Amniotic epithelial cell (primary cell): ENCODE data around the gene APCDD1L.
A peak's percentile ranks its signal among the peaks of the same experiment; 100 is the strongest.

Source experiments
- DNase-seq: peaks from one replicate; pipeline ENCODE4 v3.0.0-alpha.2; 2010; ENCODE audit warnings: low read depth

Gene APCDD1L

GRCh38 chr20:58492074-58492718 is 23.0 kb downstream of the APCDD1L start:
- no peak for DNase-seq

GRCh38 chr20:58486207-58486606 is 29.0 kb downstream of the APCDD1L start:
- no peak for DNase-seq

GRCh38 chr20:58485393-58485792 is 29.8 kb downstream of the APCDD1L start:
- no peak for DNase-seq

- DNase-seq, result no peak
Observed at GRCh38 chr20:58483470-58483869, 31.7 kb downstream of the APCDD1L start.

GRCh38 chr20:58483051-58483450 is 32.1 kb downstream of the APCDD1L start:
- DNase-seq, result no peak

- DNase-seq, result peak; percentile 45
Observed at GRCh38 chr20:58482416-58482815, 32.8 kb downstream of the APCDD1L start.

- DNase-seq, result peak; percentile 45
Observed at GRCh38 chr20:58481481-58482021, 33.6 kb downstream of the APCDD1L start.

GRCh38 chr20:58480551-58481336 is 34.5 kb downstream of the APCDD1L start:
- no peak for DNase-seq

- DNase-seq, result no peak
Observed at GRCh38 chr20:58479726-58480440, 35.3 kb downstream of the APCDD1L start.

- peak; percentile 5 for DNase-seq
Observed at GRCh38 chr20:58478141-58478805, 36.9 kb downstream of the APCDD1L start.

GRCh38 chr20:58475466-58475865 is 39.7 kb downstream of the APCDD1L start:
- DNase-seq, result no peak

GRCh38 chr20:58473453-58474425 is 41.5 kb downstream of the APCDD1L start:
- no peak for DNase-seq

- no peak for DNase-seq
Observed at GRCh38 chr20:58472273-58473018, 42.8 kb downstream of the APCDD1L start.

GRCh38 chr20:58471193-58472164 is 43.7 kb downstream of the APCDD1L start:
- DNase-seq, result no peak

GRCh38 chr20:58470336-58471192 is 44.6 kb downstream of the APCDD1L start:
- no peak for DNase-seq

GRCh38 chr20:58469616-58470015 is 45.6 kb downstream of the APCDD1L start:
- DNase-seq, result no peak

- peak; percentile 38 for DNase-seq
Observed at GRCh38 chr20:58467572-58468527, 47.3 kb downstream of the APCDD1L start.
